DLD1 (cell line): ENCODE data around the gene NEURL2.

ENCODE experiments used
- in situ Hi-C: cut with HindIII; loops from 2 replicates; pipeline ENCODE4 v1.10.0; 2017; ENCODE audit warnings: low sequenced_read_pairs

NEURL2 gene

GRCh38 chr20:45890985-45891983, at the start of gene NEURL2, which contains the start of gene CTSA:
TSS of gene NEURL2 (minus strand) at chr20:45891208. CDS start at chr20:45890991, 217 bp downstream.
TSS of gene CTSA (plus strand) at chr20:45891335. CDS start at chr20:45891569, 234 bp downstream.
- in situ Hi-C loops = no loop called here

GRCh38 chr20:45940469-45940868, 49.5 kb upstream of the NEURL2 start:
- in situ Hi-C loops = loop anchor here (25.0 kb wide), 1 partner anchor 128 kb away; the partner anchor contains the start of gene UBE2C

- in situ Hi-C loops = loop anchor here (25.0 kb wide), 1 partner anchor 128 kb away; the partner anchor contains the start of gene UBE2C
Measured at GRCh38 chr20:45940053-45940452, 49.0 kb upstream of the NEURL2 start.

GRCh38 chr20:45938727-45939438, 47.9 kb upstream of the NEURL2 start:
- in situ Hi-C loops = loop anchor here (25.0 kb wide), 1 partner anchor 127 kb away; the partner anchor contains the start of gene UBE2C

- in situ Hi-C loops = loop anchor here (25.0 kb wide), 1 partner anchor 125 kb away; the partner anchor contains the start of gene UBE2C
Measured at GRCh38 chr20:45937765-45938164, 46.8 kb upstream of the NEURL2 start.

GRCh38 chr20:45935416-45936046, 44.5 kb upstream of the NEURL2 start:
- in situ Hi-C loops = loop anchor here (25.0 kb wide), 1 partner anchor 123 kb away; the partner anchor contains the start of gene UBE2C

GRCh38 chr20:45934586-45935415, 43.8 kb upstream of the NEURL2 start, which contains the start of gene PCIF1:
TSS of gene PCIF1 (plus strand) at chr20:45934683. CDS start at chr20:45939000, 4,317 bp downstream.
- in situ Hi-C loops = loop anchor here (25.0 kb wide), 1 partner anchor 122 kb away; the partner anchor contains the start of gene UBE2C

GRCh38 chr20:45934046-45934585, 43.1 kb upstream of the NEURL2 start:
- in situ Hi-C loops = loop anchor here (25.0 kb wide), 1 partner anchor 122 kb away; the partner anchor contains the start of gene UBE2C

- in situ Hi-C loops = loop anchor here (25.0 kb wide), 1 partner anchor 121 kb away; the partner anchor contains the start of gene UBE2C
Measured at GRCh38 chr20:45933266-45934045, 42.4 kb upstream of the NEURL2 start.

- in situ Hi-C loops = loop anchor here (25.0 kb wide), 1 partner anchor 119 kb away; the partner anchor contains the start of gene UBE2C
Measured at GRCh38 chr20:45931680-45932079, 40.7 kb upstream of the NEURL2 start.

GRCh38 chr20:45927071-45927878, 36.3 kb upstream of the NEURL2 start:
- in situ Hi-C loops = loop anchor here (25.0 kb wide), 1 partner anchor 115 kb away; the partner anchor contains the start of gene UBE2C

- in situ Hi-C loops = loop anchor here (25.0 kb wide), 1 partner anchor 114 kb away; the partner anchor contains the start of gene UBE2C
Measured at GRCh38 chr20:45926731-45927070, 35.7 kb upstream of the NEURL2 start.

GRCh38 chr20:45925821-45926506, 35.0 kb upstream of the NEURL2 start:
- in situ Hi-C loops = loop anchor here (25.0 kb wide), 1 partner anchor 114 kb away; the partner anchor contains the start of gene UBE2C

GRCh38 chr20:45924391-45925261, 33.6 kb upstream of the NEURL2 start:
- in situ Hi-C loops = loop anchor here (25.0 kb wide), 1 partner anchor 112 kb away; the partner anchor contains the start of gene UBE2C

GRCh38 chr20:45921337-45922189, 30.6 kb upstream of the NEURL2 start:
- in situ Hi-C loops = no loop called here
